ENCODE results near the gene RALGDS. TPM values are rescaled to one million over a fixed set of nuclear protein-coding genes. Genes with fewer than 3 reads are reported as not detected.

The RALGDS gene
- total RNA-seq, 2 donors from 2014 or later = 28.0 to 30.7 TPM

DNA sequence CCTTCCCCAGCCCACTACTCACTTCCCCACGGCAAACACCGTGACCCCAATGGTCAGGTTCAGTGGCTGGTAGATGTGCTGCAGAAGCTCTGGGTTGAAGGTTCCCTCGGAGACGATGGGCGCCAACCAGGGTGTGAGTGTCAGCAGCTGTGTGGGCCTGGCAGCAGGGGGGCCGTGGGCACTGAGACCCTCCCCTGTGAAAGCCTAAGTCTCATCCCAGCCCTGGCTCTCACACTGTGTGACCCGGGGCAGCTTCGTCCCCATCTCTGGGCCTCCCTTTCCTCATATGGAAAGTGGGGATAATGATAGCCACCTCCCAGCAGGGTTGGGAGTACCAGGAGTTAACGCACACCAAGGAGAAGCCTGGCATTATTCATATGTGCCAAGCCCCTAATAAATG is 34.1 kb upstream of the RALGDS start:
- Histone ChIP-seq H3K4me1 (ENCODE audit: control insufficient read depth, insufficient read depth, low read length) (no peaks in the 10 kb centered on the region), H3K9ac (ENCODE audit: extremely low read depth, low read length, poor library complexity, severe bottlenecking) (no peak overlapping the region), H3K4me3 (ENCODE audit: low read length) (no peak overlapping the region), H3K27me3 (ENCODE audit: control insufficient read depth, insufficient read depth, low read length, poor library complexity, severe bottlenecking) (no peaks in the 10 kb centered on the region), H3K9me3 (ENCODE audit: control insufficient read depth, low read length) (no peaks in the 10 kb centered on the region), H3K27ac (ENCODE audit: low read depth, low read length) (no peak overlapping the region), H3K36me3 (ENCODE audit: control insufficient read depth, insufficient read depth, low read length) (peaks cover 25% of the 10 kb centered on the region)
- no peaks in the 10 kb centered on the region for H3K9me3 Mint-ChIP-seq
- no peaks in the 10 kb centered on the region for H3K4me1 Mint-ChIP-seq
- no peaks in the 10 kb centered on the region for H3K27me3 Mint-ChIP-seq (ENCODE audit: insufficient read depth)
- no peak overlapping the region for H3K27ac Mint-ChIP-seq
- no peak for DNase-seq
- WGBS, 2 experiments (ENCODE audit: insufficient coverage in 1 of 2, insufficient read length in 1 of 2) = 90 to 93% methylated on average over 5 to 9 of the region's 9 CpGs
- TF ChIP-seq, protein P1, sequence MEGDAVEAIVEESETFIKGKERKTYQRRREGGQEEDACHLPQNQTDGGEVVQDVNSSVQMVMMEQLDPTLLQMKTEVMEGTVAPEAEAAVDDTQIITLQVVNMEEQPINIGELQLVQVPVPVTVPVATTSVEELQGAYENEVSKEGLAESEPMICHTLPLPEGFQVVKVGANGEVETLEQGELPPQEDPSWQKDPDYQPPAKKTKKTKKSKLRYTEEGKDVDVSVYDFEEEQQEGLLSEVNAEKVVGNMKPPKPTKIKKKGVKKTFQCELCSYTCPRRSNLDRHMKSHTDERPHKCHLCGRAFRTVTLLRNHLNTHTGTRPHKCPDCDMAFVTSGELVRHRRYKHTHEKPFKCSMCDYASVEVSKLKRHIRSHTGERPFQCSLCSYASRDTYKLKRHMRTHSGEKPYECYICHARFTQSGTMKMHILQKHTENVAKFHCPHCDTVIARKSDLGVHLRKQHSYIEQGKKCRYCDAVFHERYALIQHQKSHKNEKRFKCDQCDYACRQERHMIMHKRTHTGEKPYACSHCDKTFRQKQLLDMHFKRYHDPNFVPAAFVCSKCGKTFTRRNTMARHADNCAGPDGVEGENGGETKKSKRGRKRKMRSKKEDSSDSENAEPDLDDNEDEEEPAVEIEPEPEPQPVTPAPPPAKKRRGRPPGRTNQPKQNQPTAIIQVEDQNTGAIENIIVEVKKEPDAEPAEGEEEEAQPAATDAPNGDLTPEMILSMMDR (conservative IDR thresholded peaks at IDR 0.05) = no peak
- H3K4me3 Mint-ChIP-seq = no peak overlapping the region
- H3K36me3 Mint-ChIP-seq (ENCODE audit: low read depth) = peaks cover 32% of the 10 kb centered on the region

DNA sequence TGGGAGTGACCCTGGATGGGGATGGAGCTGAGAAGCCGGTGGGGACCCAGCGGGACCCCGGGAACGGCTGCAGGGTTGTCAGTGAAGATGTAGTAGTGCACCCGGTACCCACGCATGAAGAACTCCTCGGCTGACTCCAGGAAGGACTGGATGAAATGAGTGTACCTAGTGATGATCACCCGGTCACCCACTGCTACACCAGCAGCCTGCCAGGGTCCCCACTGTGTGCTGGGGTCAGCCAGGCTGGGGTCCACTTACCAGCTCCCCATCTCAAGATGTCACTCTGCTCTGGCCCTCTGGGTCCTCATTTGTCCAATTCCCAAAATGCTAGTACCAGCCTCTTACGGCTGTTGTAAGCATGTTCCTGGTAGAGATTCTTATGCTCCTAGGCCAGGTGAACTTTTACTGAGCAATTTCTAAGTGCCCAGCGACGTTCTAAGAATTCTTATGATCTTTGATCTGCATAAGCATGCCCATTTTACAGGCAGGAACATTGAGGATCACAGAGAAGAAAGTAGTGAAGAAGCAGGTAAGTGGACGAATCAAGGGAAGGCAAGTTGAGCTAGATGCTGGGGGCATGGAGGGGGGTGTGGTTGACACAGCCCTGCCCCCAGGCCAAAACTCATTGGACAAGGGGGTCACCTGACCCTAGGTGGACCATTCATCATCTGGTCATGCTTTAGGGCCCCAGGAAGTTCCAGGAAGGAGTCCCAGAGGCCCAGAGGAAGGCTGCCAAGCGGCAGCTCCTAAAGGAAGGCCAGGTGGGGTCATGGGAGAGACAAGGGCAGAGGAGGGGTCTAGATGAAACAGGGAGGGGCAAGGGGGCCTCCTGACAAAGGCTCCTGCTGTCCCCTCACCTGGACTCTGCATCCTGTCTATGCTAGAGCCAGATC is 33.3 kb upstream of the RALGDS start:
- Mint-ChIP-seq H3K4me1 (no peaks in the 10 kb centered on the region), H3K27me3 (ENCODE audit: insufficient read depth) (no peaks in the 10 kb centered on the region), H3K4me3 (no peak overlapping the region), H3K27ac (no peak overlapping the region), H3K9me3 (no peaks in the 10 kb centered on the region), H3K36me3 (ENCODE audit: low read depth) (peaks cover 28% of the 10 kb centered on the region)
- no peak overlapping the region for H3K9ac ChIP-seq (ENCODE audit: extremely low read depth, low read length, poor library complexity, severe bottlenecking)
- no peaks in the 10 kb centered on the region for H3K4me1 ChIP-seq (ENCODE audit: control insufficient read depth, insufficient read depth, low read length)
- no peak overlapping the region for H3K27ac ChIP-seq (ENCODE audit: low read depth, low read length)
- TF ChIP-seq, protein P1 (conservative IDR thresholded peaks at IDR 0.05) = no peak
- no peak overlapping the region for H3K4me3 ChIP-seq (ENCODE audit: low read length)
- no peak for DNase-seq
- no peaks in the 10 kb centered on the region for H3K27me3 ChIP-seq (ENCODE audit: control insufficient read depth, insufficient read depth, low read length, poor library complexity, severe bottlenecking)
- H3K9me3 ChIP-seq (ENCODE audit: control insufficient read depth, low read length) = no peaks in the 10 kb centered on the region
- 89 to 94% methylated on average over 11 to 13 of the region's 13 CpGs for WGBS, 2 experiments (ENCODE audit: insufficient coverage in 1 of 2, insufficient read length in 1 of 2)
- H3K36me3 ChIP-seq (ENCODE audit: control insufficient read depth, insufficient read depth, low read length) = peaks cover 19% of the 10 kb centered on the region

DNA sequence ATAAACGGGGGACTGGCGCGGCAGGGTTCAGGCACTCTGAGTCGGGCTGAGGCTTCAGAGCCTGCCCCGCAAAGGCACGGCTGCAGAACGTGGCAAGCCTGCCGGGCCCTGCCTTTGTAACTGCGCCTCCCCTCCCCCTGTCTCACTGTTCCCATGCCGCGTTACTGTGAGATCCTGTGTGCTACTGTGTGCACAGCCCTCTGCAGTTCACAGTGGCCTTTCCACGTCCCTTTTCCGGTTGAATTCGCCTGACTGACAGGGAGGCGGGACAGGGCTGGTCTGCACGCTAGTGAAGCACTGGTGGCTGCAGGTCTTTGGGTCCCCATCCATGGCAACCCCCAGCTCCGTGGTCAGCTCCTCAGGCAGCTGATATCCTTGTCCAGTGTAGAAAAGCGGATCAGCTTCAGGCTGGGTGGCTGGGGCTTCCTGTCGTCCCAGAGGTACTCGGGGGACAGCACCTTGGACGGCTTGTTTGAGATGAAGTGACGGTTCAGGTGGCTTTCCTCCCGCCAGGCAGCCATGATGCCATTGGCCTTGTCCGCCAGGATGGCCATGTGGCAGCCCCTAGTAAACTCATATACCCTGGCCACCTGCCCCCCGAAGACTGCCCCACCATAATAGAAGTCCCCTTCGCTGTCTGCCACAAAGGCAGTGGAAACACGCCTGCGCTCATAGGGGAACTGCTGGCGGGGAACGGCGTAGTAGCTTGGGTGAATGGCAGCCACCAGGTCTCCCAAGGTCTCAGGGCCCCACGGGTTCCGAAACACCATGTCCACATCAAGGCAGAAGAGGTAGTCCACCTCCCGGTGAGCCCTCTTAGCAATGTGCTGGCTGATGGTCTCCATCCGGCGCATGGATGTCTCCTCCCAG is 32.4 kb upstream of the RALGDS start:
- peak overlapping the region; percentile 60 for H3K27ac ChIP-seq (ENCODE audit: low read depth, low read length)
- H3K9me3 Mint-ChIP-seq = no peaks in the 10 kb centered on the region

More for the DNA sequence above, 32.4 kb upstream of the RALGDS start:
- DNase-seq = no peak
- Histone ChIP-seq H3K9me3 (ENCODE audit: control insufficient read depth, low read length) (no peaks in the 10 kb centered on the region), H3K4me1 (ENCODE audit: control insufficient read depth, insufficient read depth, low read length) (no peaks in the 10 kb centered on the region), H3K27me3 (ENCODE audit: control insufficient read depth, insufficient read depth, low read length, poor library complexity, severe bottlenecking) (no peaks in the 10 kb centered on the region), H3K4me3 (ENCODE audit: low read length) (no peak overlapping the region), H3K36me3 (ENCODE audit: control insufficient read depth, insufficient read depth, low read length) (peaks cover 13% of the 10 kb centered on the region), H3K9ac (ENCODE audit: extremely low read depth, low read length, poor library complexity, severe bottlenecking) (no peak overlapping the region)
- peaks cover 22% of the 10 kb centered on the region for H3K36me3 Mint-ChIP-seq (ENCODE audit: low read depth)
- TF ChIP-seq, protein P1 (conservative IDR thresholded peaks at IDR 0.05) = no peak
- H3K4me3 Mint-ChIP-seq = no peak overlapping the region
- WGBS, 2 experiments (ENCODE audit: insufficient coverage in 1 of 2, insufficient read length in 1 of 2) = 92 to 93% methylated on average over 23 to 36 of the region's 36 CpGs
- no peaks in the 10 kb centered on the region for H3K4me1 Mint-ChIP-seq
- no peak overlapping the region for H3K27ac Mint-ChIP-seq
- H3K27me3 Mint-ChIP-seq (ENCODE audit: insufficient read depth) = no peaks in the 10 kb centered on the region
